SK-N-SH (cell line): ENCODE measurements around the gene MVD. TPM values are rescaled to one million over a fixed set of nuclear protein-coding genes. Genes with fewer than 3 reads are reported as not detected.

Source experiments
- CTCF ChIA-PET: fragments of 300-600, 350-600 bp; formaldehyde crosslinking; extraction: SDS; loops from one replicate; lab custom pipeline; 2021; lab: Yijun Ruan, JAX
- POLR2A ChIA-PET: fragments of 350-600 bp; sonication (Branson Sonifier 250); formaldehyde crosslinking; extraction: SDS; loops from one replicate; lab custom pipeline; 2020; ENCODE audit warnings: antibody characterized with exemption, inconsistent platforms; lab: Yijun Ruan, JAX
- DNase-seq: peaks from one replicate; pipeline ENCODE4 v3.0.0; 2012
- H2AFZ ChIP-seq: fragments of 200-600 bp; sonication (generic); 2 replicates; pipeline ENCODE4 v1.8.1; 2016; ENCODE audit warnings: antibody characterized with exemption, mild to moderate bottlenecking, low read depth
- H3F3A ChIP-seq: fragments of 200-600 bp; sonication (generic); replicated peaks from 2 replicates; pipeline ENCODE3; 2016; ENCODE audit warnings: antibody characterized with exemption, mild to moderate bottlenecking; ENCODE audit not compliant: insufficient read depth
- H3K27ac ChIP-seq, 2 experiments: fragments of 200-500 bp in 1 of 2; fragments of 200-600 bp in 1 of 2; sonication (Bioruptor generic) in 1 of 2; sonication (generic), shearing (Covaris generic) in 1 of 2; 2 replicates each; pipeline versions ENCODE4 v1.5.1 to v1.6.1; 2014 to 2016; ENCODE audit warnings: low read depth in 2 of 2, inconsistent platforms in 1 of 2, low read length in 1 of 2, mild to moderate bottlenecking in 1 of 2, mixed read lengths in 1 of 2
- H3K27me3 ChIP-seq: fragments of 200-600 bp; sonication (generic), shearing (Covaris generic); 2 replicates; pipeline ENCODE4 v1.6.1; 2016; ENCODE audit warnings: mixed run types; ENCODE audit not compliant: insufficient read depth
- H3K36me3 ChIP-seq, 2 experiments: fragments of 200-500 bp in 1 of 2; fragments of 200-600 bp in 1 of 2; sonication (Bioruptor generic) in 1 of 2; sonication (generic) in 1 of 2; replicated peaks in 1 of 2; 2 replicates each; pipeline versions ENCODE3 to v1.5.1; 2014 to 2016; ENCODE audit warnings: low read length in 1 of 2, mild to moderate bottlenecking in 1 of 2; ENCODE audit not compliant: insufficient read depth in 2 of 2, control insufficient read depth in 1 of 2
- H3K4me1 ChIP-seq, 2 experiments: fragments of 200-500 bp in 1 of 2; fragments of 200-600 bp in 1 of 2; sonication (Bioruptor generic) in 1 of 2; sonication (generic), shearing (Covaris generic) in 1 of 2; 2 replicates each; pipeline versions ENCODE4 v1.5.1 to v1.6.1; 2014 to 2016; ENCODE audit warnings: low read depth in 1 of 2, low read length in 1 of 2, mixed run types in 1 of 2; ENCODE audit not compliant: insufficient read depth in 2 of 2, control insufficient read depth in 1 of 2
- H3K4me2 ChIP-seq: fragments of 200-600 bp; sonication (generic), shearing (Covaris generic); 2 replicates; pipeline ENCODE4 v1.6.1; 2017; ENCODE audit warnings: mixed run types
- H3K4me3 ChIP-seq, 2 experiments: fragments of 200-500 bp in 1 of 2; fragments of 200-600 bp in 1 of 2; sonication (Bioruptor generic) in 1 of 2; sonication (generic), shearing (Covaris generic) in 1 of 2; 2 replicates each; pipeline versions ENCODE4 v1.5.1 to v1.8.1; 2014 to 2016; ENCODE audit warnings: low read depth in 2 of 2, inconsistent platforms in 1 of 2, low read length in 1 of 2, mild to moderate bottlenecking in 1 of 2, mixed read lengths in 1 of 2, moderate library complexity in 1 of 2
- H3K79me2 ChIP-seq: fragments of 200-600 bp; sonication (generic); 2 replicates; pipeline ENCODE4 v1.8.1; 2017; ENCODE audit warnings: mild to moderate bottlenecking; ENCODE audit not compliant: insufficient read depth
- H3K9ac ChIP-seq: fragments of 200-600 bp; sonication (generic); 2 replicates; pipeline ENCODE4 v1.6.1; 2017; ENCODE audit warnings: mixed run types
- H3K9me2 ChIP-seq: fragments of 200-600 bp; sonication (generic); 2 replicates; pipeline ENCODE4 v1.6.1; 2017; ENCODE audit warnings: mixed run types
- H3K9me3 ChIP-seq: fragments of 200-600 bp; sonication (generic); 2 replicates; pipeline ENCODE4 v1.6.1; 2017; ENCODE audit warnings: mixed run types, mild to moderate bottlenecking, moderate library complexity
- H4K20me1 ChIP-seq: fragments of 200-600 bp; sonication (generic); 2 replicates; pipeline ENCODE4 v1.6.1; 2017; ENCODE audit warnings: mild to moderate bottlenecking, mixed run types; ENCODE audit not compliant: insufficient read depth
- CHD2 ChIP-seq: fragments of 150-350 bp; IDR thresholded peaks from 2 replicates; pipeline ENCODE4 v1.6.1; 2018; ENCODE audit warnings: low read length; ENCODE audit not compliant: partially characterized antibody
- ELF1 ChIP-seq: IDR thresholded peaks from 2 replicates; pipeline ENCODE4 v1.4.0; 2012
- EP300 ChIP-seq, 2 experiments: IDR thresholded peaks; 2 replicates each; pipeline versions ENCODE4 v1.4.0 to v1.6.1; 2012; ENCODE audit warnings: borderline replicate concordance in 1 of 2, low read depth in 1 of 2, low read length in 1 of 2
- EZH2phosphoT487 ChIP-seq: fragments of 200-600 bp; sonication (generic); IDR thresholded peaks from 2 replicates; pipeline ENCODE4 v1.6.1; 2017; ENCODE audit warnings: low read depth, mixed run types, mild to moderate bottlenecking, antibody characterized with exemption, moderate library complexity, borderline replicate concordance
- FOXJ3 ChIP-seq: sonication (generic); formaldehyde crosslinking; IDR thresholded peaks from 2 replicates; pipeline ENCODE4 v1.5.1; 2020; ENCODE audit warnings: mild to moderate bottlenecking, missing genetic modification reagents
- FOXM1 ChIP-seq: IDR thresholded peaks from 2 replicates; pipeline ENCODE4 v1.4.0; 2012; ENCODE audit warnings: low read depth, mild to moderate bottlenecking
- JUND ChIP-seq: IDR thresholded peaks from 2 replicates; pipeline ENCODE4 v1.4.0; 2012
- NRF1 ChIP-seq: IDR thresholded peaks from 2 replicates; pipeline ENCODE4 v1.6.1; 2012; ENCODE audit warnings: low read depth, mild to moderate bottlenecking, low read length
- PBX3 ChIP-seq: IDR thresholded peaks from 2 replicates; pipeline ENCODE4; 2012
- POLR2AphosphoS5 ChIP-seq: IDR thresholded peaks from 2 replicates; pipeline ENCODE4 v1.6.1; 2012; ENCODE audit warnings: low read depth, low read length
- RAD21 ChIP-seq: IDR thresholded peaks from 2 replicates; pipeline ENCODE4 v1.6.1; 2012; ENCODE audit warnings: mild to moderate bottlenecking, low read length
- RCOR1 ChIP-seq: fragments of 150-350 bp; IDR thresholded peaks from 2 replicates; pipeline ENCODE4 v1.6.1; 2017; ENCODE audit warnings: antibody characterized with exemption, low read length
- REST ChIP-seq: IDR thresholded peaks from 2 replicates; pipeline ENCODE4 v1.6.1; 2012; ENCODE audit warnings: mild to moderate bottlenecking, low read depth, low read length, moderate library complexity
- SMC3 ChIP-seq: IDR thresholded peaks from 2 replicates; pipeline ENCODE4 v1.6.1; 2012; ENCODE audit warnings: low read depth, low read length, improper control_type of control experiment
- TAF1 ChIP-seq: IDR thresholded peaks from 2 replicates; pipeline ENCODE4 v1.6.1; 2012; ENCODE audit warnings: low read depth, mild to moderate bottlenecking, low read length, moderate library complexity, borderline replicate concordance
- YY1 ChIP-seq: IDR thresholded peaks from 2 replicates; pipeline ENCODE4 v1.4.0; 2012; ENCODE audit warnings: low read depth, mild to moderate bottlenecking
- WGBS: methylation state at CpG from one replicate; pipeline ENCODE4 v1.1.6; 2017; ENCODE audit warnings: low lambda C conversion rate; 5-methylcytosine and 5-hydroxymethylcytosine counted together
- polyA plus RNA-seq, 3 experiments: library from polyadenylated mRNA; depleted of rRNA; stranded (reverse); fragments of >200 nt; gene quantifications; 2 replicates each; pipeline ENCODE4 v1.2.3, GENCODE V29; 2012
- TF ChIP-seq, protein P1 (sequence below): fragments of 200-600 bp; sonication (generic); IDR thresholded peaks from 2 replicates; pipeline ENCODE4 v1.6.1; 2017; ENCODE audit warnings: antibody characterized with exemption, mild to moderate bottlenecking, moderate library complexity
- TF ChIP-seq, protein P2 (sequence below): fragments of 150-350 bp; IDR thresholded peaks from 2 replicates; pipeline ENCODE4 v1.6.1; 2016; ENCODE audit warnings: mild to moderate bottlenecking, low read depth, low read length

The MVD gene
- polyA plus RNA-seq, 1 of the 3 experiments (the other 2 are of a cell fraction) = 15.7 TPM

DNA sequence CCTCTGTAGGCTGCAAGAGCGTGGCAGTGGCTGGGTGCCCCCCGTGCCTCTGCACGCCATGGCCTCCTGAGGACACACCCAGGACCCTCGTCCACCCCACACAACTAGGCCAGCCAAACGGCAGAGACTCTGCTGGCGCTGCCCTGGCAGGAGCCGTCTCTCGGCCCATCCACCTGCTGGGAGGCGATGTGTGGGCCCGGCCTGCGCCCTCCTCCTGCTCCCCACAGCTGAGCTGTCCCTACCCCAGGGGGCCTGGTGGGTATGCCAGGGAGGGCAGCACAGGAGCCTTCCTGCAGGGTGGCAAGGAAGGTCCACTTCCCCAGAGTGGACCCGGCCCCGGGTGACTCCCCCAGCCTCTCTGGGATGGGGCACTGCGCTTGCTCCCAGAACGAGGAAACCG is 36.3 kb upstream of the MVD start:
- CTCF ChIA-PET = no interaction called here
- no peaks in the 10 kb centered on the region for H4K20me1 ChIP-seq
- H3F3A ChIP-seq = no peaks in the 10 kb centered on the region
- no peaks in the 10 kb centered on the region for H3K27me3 ChIP-seq
- H2AFZ ChIP-seq = no peak overlapping the region
- 91% methylated on average over 8 of the region's 16 CpGs for WGBS
- H3K36me3 ChIP-seq = peaks cover 0 to 24% of the 10 kb centered on the region in 2 experiments
- peaks cover 19% of the 10 kb centered on the region; the same call in 1 of the 2 replicates for H3K79me2 ChIP-seq
- POLR2A ChIA-PET = no interaction called here
- peaks cover 0 to 13% of the 10 kb centered on the region in 2 experiments; a peak in 2 of 4 replicates for H3K4me1 ChIP-seq
- no peak overlapping the region for H3K9ac ChIP-seq
- no peak overlapping the region for H3K4me3 ChIP-seq
- no peak for DNase-seq
- TF ChIP-seq ELF1 (no peak), RCOR1 (no peak), EP300 (IDR thresholded peaks at IDR 0.05; ENCODE audit: borderline replicate concordance in 1 of 2, low read depth in 1 of 2, low read length in 1 of 2) (no peak), FOXJ3 (CRISPR knock-in tag) (no peak), JUND (no peak), NRF1 (no peak), POLR2AphosphoS5 (no peak), TAF1 (no peak), YY1 (no peak), FOXM1 (no peak)
- TF ChIP-seq, protein P1, sequence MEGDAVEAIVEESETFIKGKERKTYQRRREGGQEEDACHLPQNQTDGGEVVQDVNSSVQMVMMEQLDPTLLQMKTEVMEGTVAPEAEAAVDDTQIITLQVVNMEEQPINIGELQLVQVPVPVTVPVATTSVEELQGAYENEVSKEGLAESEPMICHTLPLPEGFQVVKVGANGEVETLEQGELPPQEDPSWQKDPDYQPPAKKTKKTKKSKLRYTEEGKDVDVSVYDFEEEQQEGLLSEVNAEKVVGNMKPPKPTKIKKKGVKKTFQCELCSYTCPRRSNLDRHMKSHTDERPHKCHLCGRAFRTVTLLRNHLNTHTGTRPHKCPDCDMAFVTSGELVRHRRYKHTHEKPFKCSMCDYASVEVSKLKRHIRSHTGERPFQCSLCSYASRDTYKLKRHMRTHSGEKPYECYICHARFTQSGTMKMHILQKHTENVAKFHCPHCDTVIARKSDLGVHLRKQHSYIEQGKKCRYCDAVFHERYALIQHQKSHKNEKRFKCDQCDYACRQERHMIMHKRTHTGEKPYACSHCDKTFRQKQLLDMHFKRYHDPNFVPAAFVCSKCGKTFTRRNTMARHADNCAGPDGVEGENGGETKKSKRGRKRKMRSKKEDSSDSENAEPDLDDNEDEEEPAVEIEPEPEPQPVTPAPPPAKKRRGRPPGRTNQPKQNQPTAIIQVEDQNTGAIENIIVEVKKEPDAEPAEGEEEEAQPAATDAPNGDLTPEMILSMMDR = no peak
- no peaks in the 10 kb centered on the region for H3K9me2 ChIP-seq
- no peak overlapping the region for H3K27ac ChIP-seq
- H3K9me3 ChIP-seq = no peaks in the 10 kb centered on the region
- H3K4me2 ChIP-seq = no peak overlapping the region

DNA sequence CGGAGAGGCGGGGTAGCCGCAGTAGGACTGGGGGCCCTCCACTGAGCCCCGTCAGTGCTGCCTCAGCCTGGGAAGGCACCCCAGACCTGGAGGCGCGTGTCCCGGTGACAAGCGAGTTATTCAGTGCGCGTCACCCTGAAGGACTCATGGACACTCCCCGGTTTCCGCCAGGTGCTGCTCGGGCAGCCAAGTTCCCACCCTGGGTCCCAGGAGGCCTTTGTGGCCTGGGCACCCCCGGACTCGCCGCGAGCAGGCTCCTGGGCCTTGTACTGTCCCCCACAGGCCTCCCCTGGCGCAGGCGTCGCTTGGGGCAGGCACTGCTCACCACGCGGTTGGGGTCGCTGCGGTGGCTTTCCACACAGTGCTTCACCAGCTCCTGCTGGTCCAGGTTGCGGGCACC is 35.8 kb upstream of the MVD start:
- WGBS = 95% methylated on average over 4 of the region's 25 CpGs
- H2AFZ ChIP-seq = no peak overlapping the region
- H3K9me2 ChIP-seq = no peaks in the 10 kb centered on the region
- no peaks in the 10 kb centered on the region for H3K27me3 ChIP-seq
- H3F3A ChIP-seq = no peaks in the 10 kb centered on the region
- H3K9ac ChIP-seq = no peak overlapping the region
- no peak for DNase-seq
- no peak overlapping the region for H3K27ac ChIP-seq
- no peak overlapping the region for H3K4me3 ChIP-seq
- H3K4me1 ChIP-seq = peaks cover 0 to 13% of the 10 kb centered on the region in 2 experiments; a peak in 2 of 4 replicates
- no peak overlapping the region for H3K4me2 ChIP-seq
- peaks cover 0 to 24% of the 10 kb centered on the region in 2 experiments for H3K36me3 ChIP-seq
- ChIA-PET CTCF (interaction anchor here (0.6 to 1.1 kb wide), 3 partner anchors 11 to 827 kb away, joined by 3 to 4 read pairs (median 3); no protein-coding TSS in a partner anchor), POLR2A (no interaction called here)
- no peaks in the 10 kb centered on the region for H3K9me3 ChIP-seq
- no peaks in the 10 kb centered on the region for H4K20me1 ChIP-seq
- peaks cover 14% of the 10 kb centered on the region; the same call in 1 of the 2 replicates for H3K79me2 ChIP-seq
- no peak for TF ChIP-seq PBX3
- no peak for TF ChIP-seq JUND
- TF ChIP-seq, protein P1 = no peak
- TF ChIP-seq CHD2 = no peak
- no peak for TF ChIP-seq EP300 (IDR thresholded peaks at IDR 0.05; ENCODE audit: borderline replicate concordance in 1 of 2, low read depth in 1 of 2, low read length in 1 of 2)
- no peak for TF ChIP-seq REST
- TF ChIP-seq SMC3 = no peak
- TF ChIP-seq, protein P2, sequence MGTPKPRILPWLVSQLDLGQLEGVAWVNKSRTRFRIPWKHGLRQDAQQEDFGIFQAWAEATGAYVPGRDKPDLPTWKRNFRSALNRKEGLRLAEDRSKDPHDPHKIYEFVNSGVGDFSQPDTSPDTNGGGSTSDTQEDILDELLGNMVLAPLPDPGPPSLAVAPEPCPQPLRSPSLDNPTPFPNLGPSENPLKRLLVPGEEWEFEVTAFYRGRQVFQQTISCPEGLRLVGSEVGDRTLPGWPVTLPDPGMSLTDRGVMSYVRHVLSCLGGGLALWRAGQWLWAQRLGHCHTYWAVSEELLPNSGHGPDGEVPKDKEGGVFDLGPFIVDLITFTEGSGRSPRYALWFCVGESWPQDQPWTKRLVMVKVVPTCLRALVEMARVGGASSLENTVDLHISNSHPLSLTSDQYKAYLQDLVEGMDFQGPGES = no peak
- TF ChIP-seq RAD21 = no peak
- no peak for TF ChIP-seq EZH2phosphoT487
